Rectal smooth muscle tissue (tissue), 1 donor: ENCODE measurements around the gene WDHD1.
"Not testable (repeated sequence)": the region's sequence is repeated elsewhere in the genome, so short reads cannot be mapped to it uniquely, and the experiment has no call there.

Experiments used
- H3K27ac ChIP-seq: one replicate; pipeline ENCODE4 v1.7.0; 2013; ENCODE audit warnings: low read depth, low read length, inconsistent platforms
- H3K27me3 ChIP-seq: one replicate; pipeline ENCODE4 v1.7.0; 2013; ENCODE audit warnings: low read length; ENCODE audit not compliant: control insufficient read depth, insufficient read depth
- H3K36me3 ChIP-seq: one replicate; pipeline ENCODE4 v1.7.0; 2013; ENCODE audit warnings: low read length; ENCODE audit not compliant: control insufficient read depth, insufficient read depth
- H3K4me1 ChIP-seq: one replicate; pipeline ENCODE4 v1.7.0; 2013; ENCODE audit warnings: low read length; ENCODE audit not compliant: control insufficient read depth, insufficient read depth
- H3K4me3 ChIP-seq: one replicate; pipeline ENCODE4 v1.7.0; 2013; ENCODE audit warnings: low read length
- H3K9ac ChIP-seq: one replicate; pipeline ENCODE4 v1.7.0; 2013; ENCODE audit warnings: low read length

WDHD1 gene

DNA sequence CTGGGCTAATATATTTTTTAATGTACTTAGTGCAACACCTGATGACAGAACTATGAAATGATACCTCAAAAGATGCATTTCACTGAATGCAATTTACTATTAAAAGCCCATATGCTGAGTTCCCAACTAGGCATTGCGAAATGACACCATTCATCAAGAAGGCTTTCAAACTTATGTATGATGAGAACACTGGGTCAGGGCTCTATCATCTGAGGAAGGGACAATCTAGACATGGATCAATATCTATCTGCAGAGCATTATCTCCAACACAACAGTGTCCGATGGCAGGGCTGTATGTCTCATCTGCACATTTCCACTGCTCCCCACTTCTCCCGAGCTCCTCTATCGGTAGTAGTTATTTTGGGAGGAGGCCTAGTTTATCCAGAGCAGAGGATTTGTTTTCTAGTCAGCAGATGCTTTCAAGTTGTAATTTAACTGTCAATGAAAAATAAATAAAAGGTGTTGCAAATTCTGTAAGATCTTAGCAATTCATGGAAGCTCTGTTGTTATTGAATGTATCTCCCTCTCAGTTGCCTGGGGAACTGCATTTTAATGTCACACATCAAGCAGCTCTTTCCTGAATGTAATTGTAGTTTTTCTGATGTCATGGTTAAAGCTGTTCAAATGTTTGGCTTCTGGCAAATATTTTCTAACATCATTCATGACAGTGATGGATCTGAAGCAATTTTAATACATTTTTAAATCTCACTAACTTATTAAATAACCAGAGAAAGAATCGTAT, 116.9 kb downstream of the WDHD1 start:
- Histone ChIP-seq H3K4me1 (no peaks in the 10 kb centered on the region), H3K9ac (no peak overlapping the region), H3K27me3 (no peaks in the 10 kb centered on the region), H3K36me3 (no peaks in the 10 kb centered on the region), H3K27ac (no peak overlapping the region), H3K4me3 (no peak overlapping the region)

DNA sequence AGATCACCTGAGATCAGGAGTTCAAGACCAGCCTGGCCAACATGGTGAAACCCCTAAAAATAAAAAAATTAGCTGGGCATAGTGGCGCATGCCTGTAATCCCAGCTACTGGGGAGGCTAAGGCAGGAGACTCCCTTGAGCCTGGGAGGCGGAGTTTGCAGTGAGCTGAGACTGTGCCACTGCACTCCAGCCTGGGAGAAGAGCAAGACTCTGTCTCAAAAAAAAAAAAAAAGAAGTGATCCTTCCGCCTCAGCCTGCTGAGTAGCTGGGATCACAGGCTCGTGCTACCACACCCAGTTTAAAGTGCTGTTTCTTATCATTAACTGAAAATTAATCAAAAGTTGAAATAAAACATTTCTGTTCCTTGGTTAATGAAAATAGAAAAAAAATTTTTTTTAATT, 117.9 kb downstream of the WDHD1 start:
- H3K27ac ChIP-seq, H3K27me3 ChIP-seq, H3K4me1 ChIP-seq, H3K9ac ChIP-seq, H3K36me3 ChIP-seq, H3K4me3 ChIP-seq: not testable (repeated sequence)

DNA sequence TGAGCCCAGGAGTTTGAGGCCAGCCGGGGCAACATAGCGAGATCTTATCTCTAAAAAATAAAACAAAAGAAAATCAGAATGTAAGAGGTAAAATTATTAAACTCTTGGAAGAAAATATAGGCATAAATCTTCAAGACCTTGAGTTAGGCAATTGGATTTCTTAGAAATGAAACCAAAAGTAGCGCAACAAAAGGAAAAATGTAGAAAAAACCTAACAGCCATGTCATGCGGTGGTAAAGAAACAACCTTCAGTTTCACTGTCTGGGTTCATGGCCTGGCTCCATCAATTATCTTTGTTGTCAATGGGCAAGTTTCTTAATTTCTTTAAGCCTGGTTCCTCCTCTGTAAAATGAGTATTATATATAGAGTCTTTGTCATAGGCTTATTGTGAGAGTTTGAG, 118.7 kb downstream of the WDHD1 start:
- Histone ChIP-seq H3K4me3 (no peak overlapping the region), H3K27ac (no peak overlapping the region), H3K4me1 (no peaks in the 10 kb centered on the region), H3K27me3 (no peaks in the 10 kb centered on the region), H3K9ac (no peak overlapping the region), H3K36me3 (no peaks in the 10 kb centered on the region)

GRCh38 chr14:54906075-54906474, 120.8 kb downstream of the WDHD1 start:
- Histone ChIP-seq H3K4me1 (no peaks in the 10 kb centered on the region), H3K27ac (no peak overlapping the region), H3K4me3 (no peak overlapping the region), H3K27me3 (no peaks in the 10 kb centered on the region), H3K36me3 (no peaks in the 10 kb centered on the region), H3K9ac (no peak overlapping the region)

- H3K9ac ChIP-seq, result peak within 1 kb of the TSS; percentile 19
- peak within 1 kb of the TSS; percentile 1 for H3K27ac ChIP-seq
- H3K4me3 ChIP-seq, result peak within 1 kb of the TSS; percentile 71
- H3K27me3 ChIP-seq, result no peaks in the 10 kb centered on the region
- no peaks in the 10 kb centered on the region for H3K36me3 ChIP-seq
- H3K4me1 ChIP-seq, result no peaks in the 10 kb centered on the region
Measured at GRCh38 chr14:54902521-54903420, 124.1 kb downstream of the WDHD1 start, which contains the start of gene GCH1. TSS of gene GCH1 (minus strand) at chr14:54902826. CDS start at chr14:54902663, 163 bp downstream.

- no peaks in the 10 kb centered on the region for H3K36me3 ChIP-seq
- H3K4me3 ChIP-seq, result peak overlapping the region; percentile 71
- no peaks in the 10 kb centered on the region for H3K4me1 ChIP-seq
- peak overlapping the region; percentile 19 for H3K9ac ChIP-seq
- H3K27me3 ChIP-seq, result no peaks in the 10 kb centered on the region
- peak overlapping the region; percentile 1 for H3K27ac ChIP-seq
Measured at GRCh38 chr14:54902143-54902520, 124.8 kb downstream of the WDHD1 start.

- no peaks in the 10 kb centered on the region for H3K36me3 ChIP-seq
- H3K27me3 ChIP-seq, result no peaks in the 10 kb centered on the region
- peak overlapping the region; percentile 1 for H3K9ac ChIP-seq
- H3K4me1 ChIP-seq, result no peaks in the 10 kb centered on the region
- H3K4me3 ChIP-seq, result peak overlapping the region; percentile 71
- H3K27ac ChIP-seq, result peak overlapping the region; percentile 1
Measured at GRCh38 chr14:54901380-54902142, 125.3 kb downstream of the WDHD1 start.

- H3K27me3 ChIP-seq, result no peaks in the 10 kb centered on the region
- no peak overlapping the region for H3K9ac ChIP-seq
- no peak overlapping the region for H3K27ac ChIP-seq
- H3K36me3 ChIP-seq, result no peaks in the 10 kb centered on the region
- no peaks in the 10 kb centered on the region for H3K4me1 ChIP-seq
- H3K4me3 ChIP-seq, result no peak overlapping the region
Measured at GRCh38 chr14:54899573-54899972, 127.3 kb downstream of the WDHD1 start.

- H3K27ac ChIP-seq, H3K4me1 ChIP-seq, H3K4me3 ChIP-seq, H3K36me3 ChIP-seq, H3K27me3 ChIP-seq, H3K9ac ChIP-seq: not testable (repeated sequence)
Measured at GRCh38 chr14:54897809-54898555, 128.9 kb downstream of the WDHD1 start.

DNA sequence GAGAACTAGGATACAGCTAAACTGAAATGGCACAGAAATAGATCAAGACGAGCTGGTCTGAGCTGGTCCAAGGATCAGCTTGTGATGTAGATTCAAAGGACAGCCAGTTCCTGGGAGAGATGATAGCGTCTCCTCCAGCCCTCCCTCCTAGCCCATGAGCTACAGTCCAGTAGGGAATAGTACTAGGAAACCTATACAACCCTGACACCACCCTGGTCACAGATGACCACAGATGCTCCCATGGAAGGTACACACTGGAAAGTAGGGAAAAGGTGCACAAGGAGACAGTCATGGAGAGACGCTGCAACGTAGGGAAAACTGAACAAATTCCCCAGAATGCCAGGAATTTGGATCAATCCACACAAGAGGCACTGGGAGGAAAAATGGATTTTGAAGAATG, 131.2 kb downstream of the WDHD1 start:
- Histone ChIP-seq H3K9ac (no peak overlapping the region), H3K4me1 (no peaks in the 10 kb centered on the region), H3K27ac (no peak overlapping the region), H3K4me3 (no peak overlapping the region), H3K36me3 (no peaks in the 10 kb centered on the region), H3K27me3 (no peaks in the 10 kb centered on the region)

DNA sequence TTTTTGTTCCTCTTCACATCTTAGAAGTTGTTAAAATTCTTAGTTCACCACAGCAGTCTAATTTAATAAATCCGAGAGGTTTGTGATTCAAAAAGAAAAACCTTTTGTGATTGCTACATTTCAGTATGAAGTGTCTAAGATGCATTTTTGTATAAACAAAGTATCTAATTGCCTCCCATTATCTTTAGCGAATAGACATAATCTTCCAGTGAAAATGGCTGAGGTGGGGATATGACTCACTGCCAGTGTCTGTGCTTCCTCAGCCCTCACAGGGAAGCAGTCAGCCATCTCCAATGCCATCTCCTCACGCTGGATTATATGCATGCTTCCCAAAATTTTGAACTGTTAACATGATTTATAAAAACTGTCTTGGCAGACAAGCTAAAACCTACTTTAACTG, 131.9 kb downstream of the WDHD1 start:
- Histone ChIP-seq H3K9ac (no peak overlapping the region), H3K4me1 (no peaks in the 10 kb centered on the region), H3K27ac (no peak overlapping the region), H3K27me3 (no peaks in the 10 kb centered on the region), H3K4me3 (no peak overlapping the region), H3K36me3 (no peaks in the 10 kb centered on the region)
